GM12801 (cell line): ENCODE results near the gene RBM24.

Experiments
- CTCF ChIP-seq: IDR thresholded peaks from one replicate; pipeline ENCODE4 v1.5.1; 2011; ENCODE audit warnings: control low read depth; ENCODE audit not compliant: insufficient read length; ENCODE audit errors: extremely low read depth

RBM24 gene

GRCh38 chr6:17331238-17331637 lies 50.1 kb downstream of the RBM24 start:
- TF ChIP-seq CTCF = no peak

- no peak for TF ChIP-seq CTCF
These were observed 53.1 kb downstream of the RBM24 start for GRCh38 chr6:17334265-17334664.

- TF ChIP-seq CTCF = no peak
These were observed 55.3 kb downstream of the RBM24 start for GRCh38 chr6:17336425-17336824.

GRCh38 chr6:17339308-17339670 lies 58.1 kb downstream of the RBM24 start:
- no peak for TF ChIP-seq CTCF

- no peak for TF ChIP-seq CTCF
These were observed 60.1 kb downstream of the RBM24 start for GRCh38 chr6:17341117-17341805.

- TF ChIP-seq CTCF = no peak
These were observed 60.7 kb downstream of the RBM24 start for GRCh38 chr6:17341891-17342290.

GRCh38 chr6:17343215-17343614 lies 62.1 kb downstream of the RBM24 start:
- no peak for TF ChIP-seq CTCF
